Stomach (tissue), 9 donors: ENCODE results near the gene SPATA31D1. TPM values are rescaled to one million over a fixed set of nuclear protein-coding genes. Genes with fewer than 3 reads are reported as not detected.

ENCODE experiments used
- DNase-seq, 2 donors: peaks; one replicate each; pipeline versions ENCODE4 v3.0.0 to v3.0.0-alpha.2; 2013 to 2019
- H3K27ac ChIP-seq, 5 donors: fragments of 200-600 bp in 4 of 5; sonication (generic) in 4 of 5; one replicate each; pipeline ENCODE4 v1.5.1; 2013 to 2019; ENCODE audit warnings: mild to moderate bottlenecking in 1 of 5, moderate library complexity in 1 of 5
- H3K27me3 ChIP-seq, 3 donors: fragments of 200-600 bp; sonication (generic); one replicate each; pipeline ENCODE4 v1.5.1; 2017 to 2019; ENCODE audit warnings: mixed run types in 1 of 3
- H3K36me3 ChIP-seq, 4 donors: fragments of 200-600 bp; sonication (generic); 1 replicate in 3 of 4; 2 replicates in 1 of 4; pipeline ENCODE4 v1.5.1; 2016 to 2019
- H3K4me1 ChIP-seq, 4 donors: fragments of 200-600 bp; sonication (generic); one replicate each; pipeline ENCODE4 v1.5.1; 2016 to 2019
- H3K4me3 ChIP-seq, 4 donors: fragments of 200-600 bp; sonication (generic) in 3 of 4; one replicate each; pipeline ENCODE4 v1.5.1; 2016 to 2019; ENCODE audit warnings: mild to moderate bottlenecking in 1 of 4
- H3K9me3 ChIP-seq, 4 donors: fragments of 200-600 bp; sonication (generic); one replicate each; pipeline ENCODE4 v1.5.1; 2016 to 2019
- EP300 ChIP-seq: sonication (generic); formaldehyde crosslinking; IDR thresholded peaks from one replicate; pipeline ENCODE4 v1.6.1; 2017; ENCODE audit warnings: antibody characterized with exemption
- POLR2A ChIP-seq, 4 donors: fragments of 450-650 bp; IDR thresholded peaks; one replicate each; pipeline ENCODE4 v1.6.1; 2016; ENCODE audit warnings: antibody characterized with exemption in 4 of 4, control low read depth in 2 of 4, mild to moderate bottlenecking in 1 of 4, moderate library complexity in 1 of 4
- POLR2AphosphoS5 ChIP-seq, 3 donors: sonication (generic); formaldehyde crosslinking; IDR thresholded peaks; one replicate each; pipeline ENCODE4 v1.6.1; 2016; ENCODE audit warnings: antibody characterized with exemption in 3 of 3
- WGBS, 5 donors: extraction: QIAGEN DNeasy Blood & Tissue Kit in 3 of 5; methylation state at CpG; one replicate each; pipeline versions ENCODE4 v1.1.5 to v1.1.7; 2013 to 2018; 5-methylcytosine and 5-hydroxymethylcytosine counted together
- intact Hi-C: fragments of 100-400 bp; cut with DNase I; formaldehyde crosslinking; loops from one replicate; pipeline ENCODE4 v1.15.1; 2023; ENCODE audit warnings: low total_unique reads
- polyA plus RNA-seq, 3 donors: library from polyadenylated mRNA; stranded (reverse); fragments of 200-250 nt; gene quantifications; one replicate each; pipeline ENCODE4 v1.2.3, GENCODE V29; 2013
- total RNA-seq, 5 donors: library from RNA; depleted of rRNA; stranded (reverse); fragments of >200 nt; gene quantifications; one replicate each; pipeline versions ENCODE4 v1.1.0 to v1.2.3, GENCODE V29; 2014 to 2016
- TF ChIP-seq, protein P1 (sequence below), 7 experiments: fragments of 450-650 bp in 4 of 7; fragments of 200-600 bp in 3 of 7; sonication (generic) in 3 of 7; IDR thresholded peaks; one replicate each; pipeline ENCODE4 v1.5.1; 2016 to 2019; ENCODE audit warnings: antibody characterized with exemption in 7 of 7, control low read depth in 2 of 7, mild to moderate bottlenecking in 1 of 7
- donor health status: healthy with polysubstance abuse.
- donor health status: Bipolar disorder and iron deficiency.
- donor health status: healthy.

Gene SPATA31D1
- total and polyA plus RNA-seq, 8 donors = not detected

DNA sequence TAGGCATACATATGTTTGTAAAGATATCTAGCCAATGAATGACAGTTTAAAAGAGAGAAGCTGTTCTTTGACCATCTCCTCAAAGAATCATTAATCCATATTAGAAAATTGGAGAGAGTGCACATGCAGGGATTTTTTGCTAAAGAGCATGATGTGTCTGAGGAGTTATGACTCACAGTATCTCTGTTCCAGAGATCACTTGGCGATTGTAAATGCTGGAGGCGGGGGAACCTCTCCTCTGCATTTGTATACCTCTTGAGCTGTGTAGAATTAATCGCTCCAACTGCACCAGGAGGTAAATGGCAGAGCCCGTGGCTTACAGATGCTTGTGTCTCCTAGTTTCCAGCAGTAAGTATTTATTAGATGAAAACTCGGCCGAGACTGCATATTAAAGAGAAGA, 3.6 kb upstream of the SPATA31D1 start:
- Histone ChIP-seq H3K4me3 (no peak overlapping the region), H3K36me3 (no peaks in the 10 kb centered on the region), H3K9me3 (no peaks in the 10 kb centered on the region), H3K4me1 (no peaks in the 10 kb centered on the region), H3K27ac (no peak overlapping the region), H3K27me3 (no peaks in the 10 kb centered on the region)
- no peak for DNase-seq
- 78 to 88% (median 82%) methylated on average over 6 of the region's 6 CpGs for WGBS, 5 donors
- intact Hi-C loops = no loop called here
- TF ChIP-seq EP300 (no peak), POLR2AphosphoS5 (IDR thresholded peaks at IDR 0.05) (no peak), POLR2A (IDR thresholded peaks at IDR 0.05) (no peak)
- TF ChIP-seq, protein P1, sequence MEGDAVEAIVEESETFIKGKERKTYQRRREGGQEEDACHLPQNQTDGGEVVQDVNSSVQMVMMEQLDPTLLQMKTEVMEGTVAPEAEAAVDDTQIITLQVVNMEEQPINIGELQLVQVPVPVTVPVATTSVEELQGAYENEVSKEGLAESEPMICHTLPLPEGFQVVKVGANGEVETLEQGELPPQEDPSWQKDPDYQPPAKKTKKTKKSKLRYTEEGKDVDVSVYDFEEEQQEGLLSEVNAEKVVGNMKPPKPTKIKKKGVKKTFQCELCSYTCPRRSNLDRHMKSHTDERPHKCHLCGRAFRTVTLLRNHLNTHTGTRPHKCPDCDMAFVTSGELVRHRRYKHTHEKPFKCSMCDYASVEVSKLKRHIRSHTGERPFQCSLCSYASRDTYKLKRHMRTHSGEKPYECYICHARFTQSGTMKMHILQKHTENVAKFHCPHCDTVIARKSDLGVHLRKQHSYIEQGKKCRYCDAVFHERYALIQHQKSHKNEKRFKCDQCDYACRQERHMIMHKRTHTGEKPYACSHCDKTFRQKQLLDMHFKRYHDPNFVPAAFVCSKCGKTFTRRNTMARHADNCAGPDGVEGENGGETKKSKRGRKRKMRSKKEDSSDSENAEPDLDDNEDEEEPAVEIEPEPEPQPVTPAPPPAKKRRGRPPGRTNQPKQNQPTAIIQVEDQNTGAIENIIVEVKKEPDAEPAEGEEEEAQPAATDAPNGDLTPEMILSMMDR (IDR thresholded peaks at IDR 0.05) = no peak

DNA sequence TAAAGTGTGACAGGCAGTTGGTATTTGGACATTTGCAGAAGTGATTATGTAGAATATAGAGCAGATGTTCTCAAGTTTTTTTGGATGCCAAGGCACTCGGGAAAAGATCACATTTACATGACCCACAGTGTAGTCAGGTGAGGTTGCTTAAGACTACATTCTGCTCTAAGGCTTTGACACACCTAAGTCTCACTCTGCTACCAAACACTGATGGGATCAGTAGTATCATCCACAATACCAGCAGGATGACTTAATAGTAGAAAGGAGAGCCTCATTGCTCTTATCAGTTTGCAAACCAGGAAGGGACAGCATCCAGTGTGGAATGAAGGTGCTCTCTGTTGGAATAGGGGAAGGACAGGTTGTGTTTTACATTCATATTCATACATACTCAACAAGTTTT, 2.5 kb upstream of the SPATA31D1 start:
- H3K9me3 ChIP-seq = no peaks in the 10 kb centered on the region
- WGBS, 5 donors = 53 to 72% (median 55%) methylated on average over 1 of the region's 1 CpG
- no peak overlapping the region for H3K4me3 ChIP-seq
- H3K4me1 ChIP-seq = no peaks in the 10 kb centered on the region
- no peak overlapping the region for H3K27ac ChIP-seq
- no peak for DNase-seq
- no peaks in the 10 kb centered on the region for H3K27me3 ChIP-seq
- H3K36me3 ChIP-seq = no peaks in the 10 kb centered on the region
- intact Hi-C loops = no loop called here
- TF ChIP-seq POLR2A (IDR thresholded peaks at IDR 0.05) (no peak), EP300 (no peak), POLR2AphosphoS5 (IDR thresholded peaks at IDR 0.05) (no peak)
- TF ChIP-seq, protein P1 (IDR thresholded peaks at IDR 0.05) = no peak

DNA sequence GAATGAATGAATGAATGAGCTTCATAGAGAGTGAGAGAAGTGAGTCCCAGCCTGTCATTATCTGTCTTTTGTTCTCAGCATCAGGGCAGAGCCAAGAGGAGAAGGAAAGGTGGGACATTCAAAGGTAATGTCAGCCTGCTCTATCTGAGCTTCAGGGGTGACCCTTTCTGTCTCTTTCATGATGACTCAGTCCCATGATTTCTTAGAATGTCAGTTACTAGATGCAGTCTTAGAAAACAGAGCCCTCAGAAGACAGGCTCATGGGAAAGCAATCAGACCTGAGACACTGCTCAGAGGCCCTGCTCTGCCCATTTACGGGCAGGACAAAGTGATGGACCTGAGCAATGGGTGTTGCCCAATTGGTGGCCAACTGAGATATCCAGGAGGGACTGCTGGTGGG, 1.1 kb downstream of the SPATA31D1 start:
- Histone ChIP-seq H3K27ac (no peak overlapping the region), H3K9me3 (no peaks in the 10 kb centered on the region), H3K36me3 (no peaks in the 10 kb centered on the region), H3K4me1 (no peaks in the 10 kb centered on the region), H3K27me3 (no peaks in the 10 kb centered on the region), H3K4me3 (no peak overlapping the region)
- DNase-seq = no peak
- TF ChIP-seq, protein P1 (IDR thresholded peaks at IDR 0.05) = no peak
- TF ChIP-seq POLR2AphosphoS5 (IDR thresholded peaks at IDR 0.05) (no peak), EP300 (no peak), POLR2A (IDR thresholded peaks at IDR 0.05) (no peak)
- intact Hi-C loops = no loop called here
- WGBS, 5 donors = 86 to 100% (median 96%) methylated on average over 1 of the region's 1 CpG

DNA sequence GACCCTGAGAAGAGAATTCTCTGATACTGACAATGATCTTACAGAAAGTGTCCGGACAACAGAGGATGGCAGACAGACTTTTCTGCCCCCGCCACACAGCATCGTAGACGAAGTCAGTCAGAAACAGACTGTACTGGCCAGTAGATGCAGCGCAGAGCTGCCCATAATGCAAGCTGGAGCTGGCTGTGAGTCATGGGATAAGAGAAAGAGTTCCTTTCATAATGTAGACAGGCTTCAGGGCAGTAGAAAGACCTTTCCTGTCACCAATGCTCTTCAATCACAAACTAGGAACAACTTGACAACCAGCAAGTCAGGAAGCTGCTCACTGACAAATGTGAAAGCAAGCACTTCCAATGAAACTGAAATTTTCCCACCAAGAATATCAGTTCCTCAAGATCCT, 5.1 kb downstream of the SPATA31D1 start:
- Histone ChIP-seq H3K27ac (no peak overlapping the region), H3K36me3 (no peaks in the 10 kb centered on the region), H3K4me1 (no peaks in the 10 kb centered on the region), H3K27me3 (no peaks in the 10 kb centered on the region), H3K9me3 (no peaks in the 10 kb centered on the region), H3K4me3 (no peak overlapping the region)
- 90 to 95% (median 93%) methylated on average over 5 of the region's 5 CpGs for WGBS, 5 donors
- intact Hi-C loops = no loop called here
- TF ChIP-seq POLR2AphosphoS5 (IDR thresholded peaks at IDR 0.05) (no peak), EP300 (no peak), POLR2A (IDR thresholded peaks at IDR 0.05) (no peak)
- TF ChIP-seq, protein P1 (IDR thresholded peaks at IDR 0.05) = no peak
- no peak for DNase-seq
